ENCODE measurements around the gene RBM39.
A peak's percentile ranks its signal among the peaks of the same experiment; 100 is the strongest.
"Not testable (repeated sequence)": the region's sequence is repeated elsewhere in the genome, so short reads cannot be mapped to it uniquely, and the experiment has no call there.

RBM39 gene

GRCh38 chr20:35708502-35708901 is 33.6 kb downstream of the RBM39 start:
- DNase-seq, result no peak
- Mint-ChIP-seq H3K27me3 (no peaks in the 10 kb centered on the region), H3K4me3 (no peak overlapping the region), H3K9me3 (no peaks in the 10 kb centered on the region), H3K27ac (no peak overlapping the region), H3K4me1 (peaks cover 43% of the 10 kb centered on the region)
- ATAC-seq, result no peak

GRCh38 chr20:35706591-35707529 is 35.2 kb downstream of the RBM39 start:
- not testable (repeated sequence) for H3K9me3 Mint-ChIP-seq, DNase-seq, H3K27ac Mint-ChIP-seq, ATAC-seq, H3K4me3 Mint-ChIP-seq, H3K27me3 Mint-ChIP-seq
- peaks cover 42% of the 10 kb centered on the region for H3K4me1 Mint-ChIP-seq

- not testable (repeated sequence) for ATAC-seq, H3K27ac Mint-ChIP-seq, H3K9me3 Mint-ChIP-seq, H3K4me3 Mint-ChIP-seq, H3K27me3 Mint-ChIP-seq, DNase-seq
- peaks cover 42% of the 10 kb centered on the region for H3K4me1 Mint-ChIP-seq
Observed at GRCh38 chr20:35705894-35706293, 36.2 kb downstream of the RBM39 start.

GRCh38 chr20:35704514-35705261 is 37.4 kb downstream of the RBM39 start:
- Mint-ChIP-seq H3K27me3 (no peaks in the 10 kb centered on the region), H3K4me1 (peaks cover 44% of the 10 kb centered on the region), H3K9me3 (no peaks in the 10 kb centered on the region), H3K27ac (peak overlapping the region in 1 of 2 donors; percentile 56), H3K4me3 (no peak overlapping the region)
- no peak for DNase-seq
- ATAC-seq, result no peak

GRCh38 chr20:35702824-35703695 is 39.0 kb downstream of the RBM39 start:
- Mint-ChIP-seq H3K4me3 (no peak overlapping the region), H3K4me1 (peaks cover 40% of the 10 kb centered on the region), H3K9me3 (no peaks in the 10 kb centered on the region), H3K27ac (peak overlapping the region; percentile 21 to 80), H3K27me3 (no peaks in the 10 kb centered on the region)
- DNase-seq (no peak), ATAC-seq (no peak)

GRCh38 chr20:35702051-35702823 is 39.8 kb downstream of the RBM39 start:
- Mint-ChIP-seq H3K4me1 (peaks cover 48% of the 10 kb centered on the region), H3K9me3 (no peaks in the 10 kb centered on the region), H3K27me3 (no peaks in the 10 kb centered on the region), H3K4me3 (no peak overlapping the region), H3K27ac (peak overlapping the region in 1 of 2 donors; percentile 80)
- ATAC-seq (no peak), DNase-seq (no peak)

- no peaks in the 10 kb centered on the region for H3K27me3 Mint-ChIP-seq
- ATAC-seq, result no peak
- H3K4me1 Mint-ChIP-seq, result peaks cover 50% of the 10 kb centered on the region
- peak overlapping the region; percentile 77 to 84 for H3K27ac Mint-ChIP-seq
- H3K4me3 Mint-ChIP-seq, result peak overlapping the region; percentile 92 to 98
- DNase-seq, result no peak
- no peaks in the 10 kb centered on the region for H3K9me3 Mint-ChIP-seq
Observed at GRCh38 chr20:35700625-35701148, 41.4 kb downstream of the RBM39 start.

GRCh38 chr20:35699957-35700624 is 42.0 kb downstream of the RBM39 start:
- ATAC-seq, result no peak
- Mint-ChIP-seq H3K4me3 (peak overlapping the region; percentile 92 to 98), H3K9me3 (no peaks in the 10 kb centered on the region), H3K27me3 (no peaks in the 10 kb centered on the region), H3K4me1 (peaks cover 50% of the 10 kb centered on the region), H3K27ac (peak overlapping the region; percentile 94 to 99)
- no peak for DNase-seq

GRCh38 chr20:35699127-35699956 is 42.7 kb downstream of the RBM39 start, which contains the start of the genes NFS1 and ROMO1:
NFS1 (minus strand) TSS chr20:35699352; CDS start chr20:35699288, 64 bp downstream.
ROMO1 (plus strand) TSS chr20:35699405; CDS start chr20:35699633, 228 bp downstream.
- Mint-ChIP-seq H3K9me3 (no peaks in the 10 kb centered on the region), H3K27me3 (no peaks in the 10 kb centered on the region), H3K27ac (peak within 1 kb of the TSS; percentile 94 to 99)

GRCh38 chr20:35698298-35699126 is 43.5 kb downstream of the RBM39 start:
- H3K4me3 Mint-ChIP-seq, result peak overlapping the region; percentile 92 to 98
- DNase-seq, result peak in 1 of 2 donors; percentile 37

More at GRCh38 chr20:35699127-35699956, 42.7 kb downstream of the RBM39 start, which contains the start of the genes NFS1 and ROMO1:
- DNase-seq (peak; percentile 86 to 87), ATAC-seq (peak; percentile 96)
- H3K4me3 Mint-ChIP-seq, result peak within 1 kb of the TSS; percentile 92 to 98
- peaks cover 50% of the 10 kb centered on the region for H3K4me1 Mint-ChIP-seq

GRCh38 chr20:35697696-35698297 is 44.3 kb downstream of the RBM39 start:
- peaks cover 41% of the 10 kb centered on the region for H3K4me1 Mint-ChIP-seq
- H3K9me3 Mint-ChIP-seq, result no peaks in the 10 kb centered on the region
- ATAC-seq, result no peak
- H3K27ac Mint-ChIP-seq, result no peak overlapping the region
- no peaks in the 10 kb centered on the region for H3K27me3 Mint-ChIP-seq
- DNase-seq, result no peak
- H3K4me3 Mint-ChIP-seq, result peak overlapping the region; percentile 92 to 98

More at GRCh38 chr20:35698298-35699126, 43.5 kb downstream of the RBM39 start:
- peaks cover 45% of the 10 kb centered on the region for H3K4me1 Mint-ChIP-seq
- no peaks in the 10 kb centered on the region for H3K27me3 Mint-ChIP-seq
- H3K27ac Mint-ChIP-seq, result peak overlapping the region; percentile 92 to 98
- peak; percentile 53 for ATAC-seq
- no peaks in the 10 kb centered on the region for H3K9me3 Mint-ChIP-seq

- H3K4me1 Mint-ChIP-seq, result peaks cover 25% of the 10 kb centered on the region
Observed at GRCh38 chr20:35695978-35696377, 46.1 kb downstream of the RBM39 start.

More at GRCh38 chr20:35695978-35696377, 46.1 kb downstream of the RBM39 start:
- DNase-seq, result no peak
- no peak overlapping the region for H3K27ac Mint-ChIP-seq
- no peaks in the 10 kb centered on the region for H3K27me3 Mint-ChIP-seq
- no peak overlapping the region for H3K4me3 Mint-ChIP-seq
- no peaks in the 10 kb centered on the region for H3K9me3 Mint-ChIP-seq
- ATAC-seq, result no peak
